GM12872 (cell line): ENCODE measurements around the gene MPC2.

Experiments
- TF ChIP-seq, protein P1 (sequence below): IDR thresholded peaks from 3 replicates; pipeline ENCODE4 v1.5.1; 2011; ENCODE audit warnings: low read depth, mild to moderate bottlenecking, low read length, moderate library complexity; ENCODE audit not compliant: insufficient read depth

MPC2 gene

DNA sequence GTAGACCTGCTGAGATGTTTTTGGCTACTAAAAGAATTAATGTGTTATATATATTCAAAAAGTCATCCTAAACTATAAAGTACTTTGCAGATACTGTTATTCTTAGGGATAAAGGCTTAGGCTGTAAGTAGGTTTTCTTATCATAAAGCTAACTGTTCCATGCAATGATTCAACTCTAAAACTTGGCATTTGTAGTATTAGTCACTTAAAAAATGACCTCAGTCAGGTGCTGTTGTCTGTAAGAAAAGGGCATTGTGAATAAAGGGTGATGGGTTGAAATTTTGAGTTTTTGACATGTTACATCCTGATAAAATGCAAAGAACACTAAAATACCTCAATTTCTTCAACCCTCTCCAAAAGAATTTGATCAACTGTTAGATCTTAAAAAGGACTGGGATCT lies 55.8 kb downstream of the MPC2 start:
- TF ChIP-seq, protein P1, sequence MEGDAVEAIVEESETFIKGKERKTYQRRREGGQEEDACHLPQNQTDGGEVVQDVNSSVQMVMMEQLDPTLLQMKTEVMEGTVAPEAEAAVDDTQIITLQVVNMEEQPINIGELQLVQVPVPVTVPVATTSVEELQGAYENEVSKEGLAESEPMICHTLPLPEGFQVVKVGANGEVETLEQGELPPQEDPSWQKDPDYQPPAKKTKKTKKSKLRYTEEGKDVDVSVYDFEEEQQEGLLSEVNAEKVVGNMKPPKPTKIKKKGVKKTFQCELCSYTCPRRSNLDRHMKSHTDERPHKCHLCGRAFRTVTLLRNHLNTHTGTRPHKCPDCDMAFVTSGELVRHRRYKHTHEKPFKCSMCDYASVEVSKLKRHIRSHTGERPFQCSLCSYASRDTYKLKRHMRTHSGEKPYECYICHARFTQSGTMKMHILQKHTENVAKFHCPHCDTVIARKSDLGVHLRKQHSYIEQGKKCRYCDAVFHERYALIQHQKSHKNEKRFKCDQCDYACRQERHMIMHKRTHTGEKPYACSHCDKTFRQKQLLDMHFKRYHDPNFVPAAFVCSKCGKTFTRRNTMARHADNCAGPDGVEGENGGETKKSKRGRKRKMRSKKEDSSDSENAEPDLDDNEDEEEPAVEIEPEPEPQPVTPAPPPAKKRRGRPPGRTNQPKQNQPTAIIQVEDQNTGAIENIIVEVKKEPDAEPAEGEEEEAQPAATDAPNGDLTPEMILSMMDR: no peak

DNA sequence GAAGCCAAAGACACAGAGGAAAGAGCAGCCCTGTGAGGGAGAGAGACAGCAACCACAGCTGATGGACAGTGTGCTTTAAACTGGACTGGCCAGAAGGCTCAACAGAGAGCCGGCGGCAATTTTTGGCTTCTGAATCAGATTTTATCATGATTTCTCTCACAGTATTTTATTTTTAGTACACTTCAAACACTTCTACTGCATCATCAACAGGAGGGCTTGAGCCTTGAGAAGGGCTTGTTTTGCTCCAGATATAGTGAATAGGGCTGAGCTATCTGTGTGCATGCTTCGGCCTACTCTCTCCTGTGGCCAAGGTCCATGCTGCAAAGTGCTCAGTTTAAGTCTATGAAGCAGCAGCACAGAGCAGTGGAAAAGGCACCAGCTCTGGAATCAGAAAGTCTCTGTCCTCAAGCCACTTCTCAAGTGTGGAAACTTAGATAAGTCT lies 56.3 kb downstream of the MPC2 start:
- TF ChIP-seq, protein P1: no peak

DNA sequence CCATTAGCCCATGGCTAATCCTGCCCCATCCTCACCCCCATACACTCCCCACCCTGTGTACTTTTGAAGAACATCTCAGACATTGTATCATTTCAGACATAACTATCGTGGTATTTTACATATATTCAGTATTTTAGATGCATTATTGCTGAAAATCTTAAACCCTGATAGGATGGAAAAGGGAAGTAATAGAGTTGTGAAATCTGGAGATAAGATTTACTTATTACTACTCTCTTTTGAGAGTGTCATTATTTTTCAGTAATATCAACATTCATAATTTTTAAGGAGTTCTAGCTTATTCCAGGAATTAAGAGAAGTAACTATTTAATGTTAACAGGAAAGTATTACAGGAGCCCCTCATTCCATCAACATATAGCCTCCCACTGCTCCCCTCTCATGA lies 57.4 kb downstream of the MPC2 start:
- TF ChIP-seq, protein P1: no peak

DNA sequence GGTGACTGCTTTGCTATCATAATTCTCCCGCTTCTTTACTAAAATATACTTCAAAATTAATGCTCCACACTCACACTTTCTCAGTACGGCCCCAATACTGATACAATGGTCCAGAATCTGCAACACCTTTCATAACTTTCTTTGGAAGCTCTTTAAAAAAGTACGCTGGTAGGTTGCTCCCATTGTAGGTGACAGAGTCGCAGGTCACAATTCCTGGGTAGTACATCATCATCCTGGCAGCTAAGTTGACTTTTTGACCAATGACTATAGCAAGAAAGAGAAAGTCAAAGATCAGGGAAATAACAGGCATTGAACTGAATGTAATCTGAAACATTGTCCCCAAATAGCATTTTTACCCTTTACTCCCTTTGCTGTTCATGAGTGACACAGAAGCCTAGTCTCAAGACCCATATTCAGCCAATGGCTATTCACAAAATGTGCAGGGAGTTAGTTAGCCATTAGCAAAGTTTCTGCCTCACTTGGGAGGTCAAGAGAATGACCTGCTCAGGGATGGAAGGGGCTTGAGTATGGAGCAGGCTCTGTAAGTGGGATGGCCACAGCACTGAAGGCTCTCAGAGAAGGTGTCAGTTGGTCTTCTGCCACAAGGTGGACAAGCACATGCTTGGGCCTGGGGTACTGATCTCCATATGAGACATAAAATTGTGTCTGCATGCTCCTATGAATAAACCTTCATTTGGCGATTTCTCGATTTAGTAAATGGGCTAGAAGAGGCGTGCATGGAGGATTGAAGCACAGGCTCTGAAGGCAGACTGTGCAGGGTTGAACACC lies 58.3 kb downstream of the MPC2 start:
- TF ChIP-seq, protein P1: peak; percentile 23; the same call in 1 of the 3 replicates

DNA sequence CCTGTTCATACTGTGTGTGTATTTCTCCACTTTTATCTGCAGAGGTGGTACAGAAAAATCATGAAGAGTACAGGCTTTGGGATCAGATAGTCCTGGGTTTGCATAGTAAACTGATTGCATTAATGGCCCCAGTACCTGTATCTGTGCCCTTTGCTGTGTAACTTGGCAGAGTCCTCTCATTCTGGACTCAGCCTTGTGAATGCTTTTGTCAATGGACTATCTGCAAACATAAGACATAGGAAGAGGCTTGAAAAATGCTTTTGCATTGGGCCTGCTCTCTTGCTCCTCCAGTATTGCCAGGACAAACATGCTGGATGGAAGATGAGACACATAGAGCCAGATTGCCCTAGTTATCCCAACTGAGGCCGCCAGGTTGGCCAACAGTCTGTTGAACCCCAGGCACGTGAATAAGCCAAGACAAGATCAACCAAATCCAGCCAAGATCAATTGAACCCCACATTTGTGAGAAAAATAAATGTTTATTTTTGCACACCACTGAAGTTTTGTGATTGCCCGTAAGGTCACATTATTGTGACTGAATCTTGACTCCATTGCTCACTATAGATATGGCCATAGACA lies 60.2 kb downstream of the MPC2 start:
- TF ChIP-seq, protein P1: no peak

DNA sequence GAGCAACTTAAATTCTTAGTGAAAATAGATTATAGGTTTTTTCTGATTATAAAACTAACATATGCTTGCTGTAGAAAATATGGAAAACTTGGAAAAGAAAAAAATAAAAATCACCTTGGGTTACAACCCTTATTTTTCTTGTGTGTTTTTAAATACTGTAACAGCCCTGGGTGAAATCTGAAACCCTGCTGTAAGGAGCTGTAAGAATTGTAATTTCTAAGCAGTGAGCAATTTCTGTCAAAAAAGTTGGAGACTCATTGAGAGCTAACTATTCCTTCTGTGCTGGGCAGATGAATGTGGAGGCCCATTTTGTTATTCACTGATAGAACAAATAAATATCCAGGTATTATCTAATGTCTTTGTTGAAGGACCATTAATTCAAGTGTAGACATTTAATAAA lies 65.5 kb downstream of the MPC2 start:
- TF ChIP-seq, protein P1: no peak
